Activated naive CD4-positive, alpha-beta T cell treated with anti-CD3 and anti-CD28 coated beads for 36 hours (primary cell): Measurements from ENCODE around the gene CAP2. TPM values are rescaled to one million over a fixed set of nuclear protein-coding genes. Genes with fewer than 3 reads are reported as not detected.

Experiments used
- CTCF ChIA-PET: fragments of 350-600 bp; sonication (Branson Sonifier 250); formaldehyde crosslinking; loops from one replicate; lab custom pipeline; 2021; ENCODE audit warnings: antibody characterized with exemption; lab: Charles Lee
- DNase-seq: peaks from one replicate; pipeline ENCODE4 v3.0.0-alpha.2; 2020
- H3K27ac Mint-ChIP-seq: one replicate; pipeline ENCODE4 v1.8.0; 2021; ENCODE audit warnings: mild to moderate bottlenecking, mixed read lengths
- H3K27me3 Mint-ChIP-seq: one replicate; pipeline ENCODE4 v1.8.0; 2021; ENCODE audit warnings: low read depth, mixed read lengths
- H3K36me3 Mint-ChIP-seq: one replicate; pipeline ENCODE4 v1.8.0; 2021; ENCODE audit warnings: low read depth, mixed read lengths
- H3K4me1 Mint-ChIP-seq: one replicate; pipeline ENCODE4 v1.8.0; 2021; ENCODE audit warnings: low read depth, mixed read lengths
- H3K4me3 Mint-ChIP-seq: one replicate; pipeline ENCODE4 v1.8.0; 2021; ENCODE audit warnings: mild to moderate bottlenecking, moderate library complexity, mixed read lengths
- H3K9me3 Mint-ChIP-seq: one replicate; pipeline ENCODE4 v1.8.0; 2021; ENCODE audit warnings: mixed read lengths
- intact Hi-C: fragments of 100-400 bp; cut with micrococcal nuclease; formaldehyde crosslinking; loops from one replicate; pipeline ENCODE4 v1.15.1; 2023
- total RNA-seq, 2 experiments: library from RNA; stranded (reverse); gene quantifications; one replicate each; pipeline ENCODE4 v1.2.3, GENCODE V29; 2021

CAP2 gene
- total RNA-seq, 2 experiments from 2014 or later, result not detected

- peaks cover 4% of the 10 kb centered on the region for H3K36me3 Mint-ChIP-seq
- no peaks in the 10 kb centered on the region for H3K27me3 Mint-ChIP-seq
- DNase-seq, result no peak
- peak overlapping the region; percentile 9 for H3K27ac Mint-ChIP-seq
- H3K4me1 Mint-ChIP-seq, result peaks cover 29% of the 10 kb centered on the region
- peak overlapping the region; percentile 75 for H3K4me3 Mint-ChIP-seq
- CTCF ChIA-PET, result interaction anchor here (0.6 to 2.3 kb wide), 7 partner anchors 8 to 1320 kb away, joined by 3 to 8 read pairs (median 4); no protein-coding TSS in a partner anchor
- H3K9me3 Mint-ChIP-seq, result no peaks in the 10 kb centered on the region
- intact Hi-C loops, result loop anchor here (2.0 to 5.0 kb wide), 5 partner anchors 71 to 1279 kb away; partner anchors contain the start of gene NHLRC1
Measured at GRCh38 chr6:17601386-17601703, 207.9 kb downstream of the CAP2 start.

DNA sequence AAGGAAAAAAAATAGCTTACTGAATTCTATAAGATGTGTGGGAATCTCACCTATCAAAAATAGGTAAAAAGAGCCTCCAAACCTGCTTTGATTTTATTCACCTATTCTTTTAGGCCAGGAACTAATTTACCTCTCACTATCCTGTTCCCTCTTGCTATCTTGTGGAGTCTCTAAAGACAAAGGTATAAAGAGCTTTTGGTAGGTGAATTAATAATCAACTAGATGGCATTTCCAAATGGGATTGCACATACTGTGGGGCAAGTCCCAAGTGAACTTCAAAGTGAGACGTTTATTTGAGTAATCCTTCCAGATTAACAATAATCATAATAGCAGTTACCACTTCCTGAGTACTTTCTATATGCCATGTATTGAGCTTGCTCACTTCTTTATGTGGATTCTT is 209.5 kb downstream of the CAP2 start:
- CTCF ChIA-PET, result interaction anchor here (1.4 kb wide), 1 partner anchor 201 kb away, joined by 7 read pairs; no protein-coding TSS in a partner anchor
- no peak for DNase-seq
- Mint-ChIP-seq H3K36me3 (peaks cover 4% of the 10 kb centered on the region), H3K27ac (no peak overlapping the region), H3K4me3 (no peak overlapping the region), H3K9me3 (no peaks in the 10 kb centered on the region), H3K27me3 (no peaks in the 10 kb centered on the region), H3K4me1 (peaks cover 29% of the 10 kb centered on the region)
- intact Hi-C loops, result loop anchor here (2.0 to 5.0 kb wide), 5 partner anchors 30 to 1281 kb away; partner anchors contain the start of gene NHLRC1

GRCh38 chr6:17606606-17607005 is 213.2 kb downstream of the CAP2 start:
- Mint-ChIP-seq H3K4me1 (peaks cover 23% of the 10 kb centered on the region), H3K4me3 (no peak overlapping the region), H3K27ac (no peak overlapping the region), H3K27me3 (no peaks in the 10 kb centered on the region), H3K9me3 (no peaks in the 10 kb centered on the region), H3K36me3 (peaks cover 4% of the 10 kb centered on the region)
- intact Hi-C loops, result no loop called here
- DNase-seq, result no peak
- CTCF ChIA-PET, result interaction anchor here (0.6 kb wide), 2 partner anchors 35 to 333 kb away, joined by 3 read pairs; no protein-coding TSS in a partner anchor

Other genes starting within 250 kb of the CAP2 start
- not detected for gene RBM24, start 112.2 kb upstream of the CAP2 start, total RNA-seq
- gene FAM8A1, start 206.7 kb downstream of the CAP2 start, total RNA-seq, result 1 to 10 TPM; 2.9 to 3.0 TPM